GM18909 (cell line): ENCODE measurements around the gene LILRB4.
"Not testable (repeated sequence)": the region's sequence is repeated elsewhere in the genome, so short reads cannot be mapped to it uniquely, and the experiment has no call there.

Experiments used
- ATAC-seq: cut with Tn5 transposase; IDR thresholded peaks from one replicate; pipeline ENCODE4 v1.9.1; 2021; ENCODE audit warnings: mild to moderate bottlenecking; ENCODE audit not compliant: unreplicated experiment, poor library complexity

LILRB4 gene

GRCh38 chr19:54684527-54684926 is 21.7 kb downstream of the LILRB4 start:
- no peak for ATAC-seq

- ATAC-seq: no peak
These were observed 29.0 kb downstream of the LILRB4 start for GRCh38 chr19:54691582-54692297.

GRCh38 chr19:54692298-54692615 is 29.5 kb downstream of the LILRB4 start:
- no peak for ATAC-seq

GRCh38 chr19:54694648-54695047 is 31.9 kb downstream of the LILRB4 start:
- ATAC-seq: no peak

- no peak for ATAC-seq
These were observed 33.3 kb downstream of the LILRB4 start for GRCh38 chr19:54696117-54696548.

GRCh38 chr19:54696766-54697165 is 34.0 kb downstream of the LILRB4 start:
- no peak for ATAC-seq

GRCh38 chr19:54697716-54698115 is 34.9 kb downstream of the LILRB4 start:
- not testable (repeated sequence) for ATAC-seq

GRCh38 chr19:54704928-54705327 is 42.1 kb downstream of the LILRB4 start:
- no peak for ATAC-seq

- ATAC-seq: no peak
These were observed 45.2 kb downstream of the LILRB4 start for GRCh38 chr19:54707962-54708361.

GRCh38 chr19:54708781-54709180 is 46.0 kb downstream of the LILRB4 start:
- ATAC-seq: no peak

GRCh38 chr19:54709212-54709948 is 46.6 kb downstream of the LILRB4 start:
- no peak for ATAC-seq

- ATAC-seq: not testable (repeated sequence)
These were observed 47.2 kb downstream of the LILRB4 start for GRCh38 chr19:54709956-54710355.
